H1 (cell line): ENCODE measurements around the gene AP2A2.

Source experiments
- CTCF ChIP-seq, 3 experiments: IDR thresholded peaks; 1 replicate in 2 of 3; 2 replicates in 1 of 3; pipeline versions ENCODE4 v1.5.1 to v1.6.1; 2011; ENCODE audit warnings: low read length in 3 of 3, mild to moderate bottlenecking in 3 of 3, inconsistent platforms in 2 of 3, low read depth in 1 of 3, moderate library complexity in 1 of 3; ENCODE audit not compliant: insufficient read depth in 1 of 3; ENCODE audit errors: control extremely low read depth in 1 of 3
- EP300 ChIP-seq, 2 experiments: IDR thresholded peaks; 1 replicate in 1 of 2; 2 replicates in 1 of 2; pipeline ENCODE4 v1.6.1; 2011 to 2012; ENCODE audit warnings: low read depth in 2 of 2, low read length in 2 of 2, mild to moderate bottlenecking in 2 of 2, borderline replicate concordance in 1 of 2, inconsistent platforms in 1 of 2, moderate library complexity in 1 of 2
- HDAC2 ChIP-seq, 2 experiments: fragments of 300-600 bp in 1 of 2; sonication (generic) in 1 of 2; IDR thresholded peaks; 2 replicates each; pipeline ENCODE4 v1.6.1; 2011 to 2012; ENCODE audit warnings: low read depth in 2 of 2, low read length in 2 of 2, mild to moderate bottlenecking in 2 of 2, moderate library complexity in 2 of 2, borderline replicate concordance in 1 of 2, inconsistent platforms in 1 of 2
- RAD21 ChIP-seq, 2 experiments: IDR thresholded peaks in 1 of 2; conservative IDR thresholded peaks in 1 of 2; 2 replicates each; pipeline ENCODE4 v1.6.1; 2011; ENCODE audit warnings: low read depth in 2 of 2, low read length in 2 of 2, improper control_type of control experiment in 1 of 2, inconsistent platforms in 1 of 2, mild to moderate bottlenecking in 1 of 2, moderate library complexity in 1 of 2
- TAF1 ChIP-seq: IDR thresholded peaks from 2 replicates; pipeline ENCODE4 v1.6.1; 2011; ENCODE audit warnings: mild to moderate bottlenecking, low read depth, low read length
- TEAD4 ChIP-seq: IDR thresholded peaks from 2 replicates; pipeline ENCODE4 v1.6.1; 2012; ENCODE audit warnings: low read depth, low read length, inconsistent platforms, mixed read lengths
- YY1 ChIP-seq: IDR thresholded peaks from 2 replicates; pipeline ENCODE4 v1.6.1; 2011; ENCODE audit warnings: low read depth, mild to moderate bottlenecking, low read length

- TF ChIP-seq RAD21 (IDR thresholded peaks at IDR 0.05 in 1 of 2, conservative IDR thresholded peaks at IDR 0.05 in 1 of 2; ENCODE audit: low read depth in 2 of 2, low read length in 2 of 2) (peak; percentile 63 to 65), YY1 (no peak), TEAD4 (no peak), CTCF (IDR thresholded peaks at IDR 0.05; ENCODE audit: control extremely low read depth in 1 of 3, insufficient read depth in 1 of 3, low read depth in 1 of 3, low read length in 3 of 3) (peak; percentile 43 to 58 (median 46)), TAF1 (no peak), HDAC2 (IDR thresholded peaks at IDR 0.05; ENCODE audit: borderline replicate concordance in 1 of 2, low read depth in 2 of 2, low read length in 2 of 2) (no peak), EP300 (IDR thresholded peaks at IDR 0.05; ENCODE audit: borderline replicate concordance in 1 of 2, low read depth in 2 of 2, low read length in 2 of 2) (no peak)
Measured at GRCh38 chr11:1048375-1049070, 122.9 kb downstream of the AP2A2 start.
